HG02943 (cell line): ENCODE data around the gene PRRC2B.
"Not testable (repeated sequence)": the region's sequence is repeated elsewhere in the genome, so short reads cannot be mapped to it uniquely, and the experiment has no call there.

ENCODE experiments used
- ATAC-seq: cut with Tn5 transposase; IDR thresholded peaks from one replicate; pipeline ENCODE4 v1.9.1; 2021; ENCODE audit warnings: mild to moderate bottlenecking, low read depth, moderate library complexity; ENCODE audit not compliant: unreplicated experiment

PRRC2B gene

GRCh38 chr9:131528886-131529505, 135.1 kb downstream of the PRRC2B start:
- no peak for ATAC-seq

DNA sequence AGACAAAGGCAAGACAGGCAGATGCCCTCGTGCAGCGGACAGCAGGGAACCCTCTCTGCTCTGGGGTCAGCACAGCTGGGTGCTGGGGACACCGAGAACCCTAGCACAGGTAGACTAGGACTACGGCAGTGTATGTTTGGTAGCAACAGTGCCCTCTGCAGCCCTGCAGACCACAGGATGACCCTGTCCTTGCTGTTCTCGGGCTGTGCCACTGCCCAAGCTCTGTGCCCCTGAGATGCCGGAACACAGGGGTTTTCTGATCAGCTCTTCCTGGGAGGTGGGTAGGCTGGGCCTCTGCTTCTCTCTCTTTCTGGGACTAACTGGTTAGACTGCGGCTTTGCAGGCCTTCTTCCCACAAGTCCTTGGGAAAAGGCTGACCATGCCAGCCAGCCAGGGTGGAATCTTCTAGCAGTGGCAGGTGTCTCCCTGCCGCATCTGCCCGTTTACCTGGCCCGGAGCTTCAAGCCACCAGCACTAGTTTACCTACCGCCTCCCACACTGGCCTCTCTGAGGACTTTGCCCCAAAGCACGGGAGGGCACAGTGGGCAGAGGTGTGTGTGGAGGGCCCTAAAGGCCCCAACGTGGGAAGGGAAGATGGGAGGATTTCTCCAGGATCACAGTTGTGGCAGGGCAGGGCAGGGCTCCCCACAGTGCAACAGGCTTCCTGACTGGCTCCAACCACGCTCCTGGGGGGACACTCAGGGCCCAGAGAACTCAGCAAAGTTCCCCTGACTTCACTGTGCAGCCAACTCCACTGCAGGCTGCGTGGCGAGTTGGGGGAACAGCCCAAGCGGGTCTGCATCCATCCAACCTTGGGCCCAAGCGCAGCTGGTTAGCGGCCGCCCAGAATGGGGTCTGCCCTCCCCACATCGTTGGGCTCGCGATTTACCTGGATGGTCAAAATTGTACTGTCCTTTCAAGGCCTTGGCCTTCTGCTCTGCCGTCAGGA, 136.0 kb downstream of the PRRC2B start:
- ATAC-seq, result no peak

DNA sequence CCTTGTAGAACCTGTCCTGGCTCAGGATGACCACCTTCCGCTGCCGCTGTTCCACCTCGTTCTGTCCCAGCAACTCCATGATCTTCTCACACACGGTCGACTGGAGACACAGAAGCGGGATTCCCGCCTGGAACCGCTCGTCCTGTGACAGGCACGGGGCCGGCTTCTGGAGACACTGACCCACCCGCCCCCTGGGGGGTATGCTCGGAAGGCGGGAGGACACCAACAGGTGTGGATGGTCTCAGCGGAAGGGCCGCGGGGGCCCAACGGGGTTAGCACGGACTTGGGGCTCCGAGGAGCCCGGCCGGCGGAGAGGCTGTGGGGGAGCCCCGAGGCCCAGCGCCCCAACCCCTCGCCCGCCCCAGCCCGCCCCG, 136.6 kb downstream of the PRRC2B start:
- ATAC-seq, result no peak

DNA sequence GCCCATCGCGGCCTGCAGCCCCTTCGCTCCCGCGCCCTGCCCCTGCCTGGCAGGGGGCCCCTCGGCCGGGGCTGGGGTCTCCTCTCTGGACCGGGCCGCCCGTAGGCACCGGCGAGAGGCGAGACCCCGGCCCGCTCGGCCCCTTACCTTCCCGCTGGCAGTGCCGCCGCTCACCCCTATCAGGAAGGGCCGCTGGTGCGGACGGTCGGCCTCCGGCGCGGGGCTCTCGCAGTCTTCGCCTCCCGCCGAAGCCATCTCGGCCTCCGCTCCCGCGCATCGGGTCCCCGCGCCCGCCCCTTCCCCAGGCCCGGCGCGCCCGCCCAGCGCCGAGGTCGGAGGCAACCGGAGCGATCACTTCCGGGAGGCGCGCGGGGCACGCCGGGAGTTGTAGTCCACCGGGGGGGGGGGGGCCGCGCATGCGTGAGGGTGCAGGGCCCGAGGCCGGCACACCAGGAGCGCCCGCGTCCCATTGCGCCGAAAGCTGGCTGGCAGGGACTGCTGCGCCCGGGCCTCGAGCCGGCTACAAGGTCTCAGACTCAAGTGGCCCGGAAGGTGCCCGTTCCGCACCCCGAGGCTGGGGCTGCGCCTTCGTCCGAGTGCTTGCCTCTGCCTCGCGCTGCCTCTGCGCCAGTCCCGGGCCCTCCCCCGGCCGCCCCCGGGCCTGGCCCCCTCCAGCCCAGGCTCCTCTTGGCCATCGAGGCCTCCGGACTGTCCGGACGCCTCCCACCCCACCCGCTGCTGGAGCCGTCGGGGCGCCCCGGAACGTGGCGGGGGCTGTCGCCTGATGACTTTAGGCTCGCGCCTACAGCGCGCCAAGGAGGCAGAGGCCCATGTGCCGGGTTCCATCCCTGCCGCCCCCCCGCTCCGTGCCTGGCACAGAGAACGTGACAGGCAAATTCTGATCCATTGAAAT, 137.3 kb downstream of the PRRC2B start, which contains the start of gene UCK1:
Gene UCK1, minus strand, starts transcription at position 344 of the 913 bp plus-strand sequence. Its CDS starts 89 bp downstream, at position 255.
- no peak for ATAC-seq

DNA sequence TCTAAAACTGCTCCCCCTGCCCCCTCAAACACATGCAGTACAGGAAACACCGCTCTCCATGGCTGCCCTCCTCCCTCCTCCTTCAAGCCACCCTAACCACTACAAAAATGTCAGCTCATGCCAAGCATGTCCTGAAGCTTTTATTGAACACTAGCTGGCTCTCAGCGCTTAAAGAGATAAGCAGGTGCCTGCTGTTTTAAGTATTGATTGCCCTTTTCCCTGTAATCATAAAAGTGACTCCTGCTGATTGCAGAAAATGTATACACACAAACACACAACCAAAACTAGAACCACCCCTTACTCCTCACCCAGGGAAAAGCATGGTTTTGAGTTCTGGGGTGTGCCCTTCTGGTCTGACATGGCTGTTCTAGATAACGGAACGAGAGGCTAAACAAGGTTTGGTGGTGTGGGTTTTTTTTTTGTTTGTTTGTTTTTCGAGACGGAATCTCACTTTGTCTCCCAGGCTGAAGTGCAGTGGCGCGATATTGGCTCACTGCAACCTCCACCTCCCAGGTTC, 140.9 kb downstream of the PRRC2B start:
- ATAC-seq, result no peak

- ATAC-seq, result no peak
These were observed 144.1 kb downstream of the PRRC2B start for GRCh38 chr9:131537946-131538345.

DNA sequence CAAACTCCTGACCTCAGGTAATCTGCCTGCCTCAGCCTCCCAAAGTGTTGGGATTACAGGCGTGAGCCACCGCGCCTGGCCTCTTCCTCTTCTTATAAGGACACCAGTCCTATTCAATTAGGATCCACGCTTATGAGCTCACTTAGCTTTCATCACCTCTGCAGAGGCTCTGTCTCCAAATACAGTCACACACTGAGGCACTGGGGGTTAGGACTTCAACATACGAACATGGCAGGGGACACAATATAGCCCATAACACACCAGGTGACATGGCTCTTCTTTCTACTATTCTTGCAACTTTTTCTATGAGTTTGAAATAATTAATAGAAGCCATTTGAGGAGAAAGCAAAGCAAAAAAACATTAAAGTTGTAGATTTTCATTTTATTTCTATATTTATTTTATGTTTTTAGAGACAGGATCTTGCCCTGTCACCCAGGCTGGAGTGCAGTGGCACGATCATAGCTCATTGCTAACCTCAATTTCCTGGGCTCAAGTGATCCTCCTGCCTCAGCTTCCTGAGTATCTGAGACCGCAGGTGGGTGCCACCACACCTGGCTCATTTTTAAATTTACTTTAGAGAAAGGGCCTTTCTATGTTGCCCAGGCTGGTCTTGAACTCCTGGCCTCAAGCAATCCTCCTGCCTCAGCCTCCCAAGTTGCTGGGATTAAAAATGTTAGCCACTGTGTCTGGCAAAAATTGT, 145.5 kb downstream of the PRRC2B start:
- no peak for ATAC-seq

DNA sequence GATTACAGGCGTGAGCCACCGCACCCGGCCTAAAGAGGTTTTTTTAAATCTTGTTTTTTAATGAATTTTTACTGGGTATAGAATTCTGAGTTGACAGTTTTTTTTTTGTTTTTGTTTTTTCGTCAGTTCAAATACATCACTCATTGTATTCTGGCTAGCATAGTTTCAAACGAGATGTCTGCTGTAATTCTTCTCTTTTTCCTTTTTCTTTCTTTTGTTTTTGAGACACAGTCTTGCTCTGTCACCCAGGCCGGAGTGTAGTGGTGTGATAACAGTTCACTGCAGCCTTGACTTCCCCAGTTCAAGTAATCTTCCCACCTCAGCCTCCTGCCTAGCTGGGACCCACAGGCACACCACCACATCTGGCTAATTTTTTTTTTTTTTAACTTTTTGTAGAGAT, 149.3 kb downstream of the PRRC2B start:
- ATAC-seq, result no peak

- no peak for ATAC-seq
These were observed 151.3 kb downstream of the PRRC2B start, which contains the start of gene PRRT1B for GRCh38 chr9:131545003-131545785. PRRT1B (plus strand) TSS chr9:131545523; CDS start chr9:131545616, 93 bp downstream.

DNA sequence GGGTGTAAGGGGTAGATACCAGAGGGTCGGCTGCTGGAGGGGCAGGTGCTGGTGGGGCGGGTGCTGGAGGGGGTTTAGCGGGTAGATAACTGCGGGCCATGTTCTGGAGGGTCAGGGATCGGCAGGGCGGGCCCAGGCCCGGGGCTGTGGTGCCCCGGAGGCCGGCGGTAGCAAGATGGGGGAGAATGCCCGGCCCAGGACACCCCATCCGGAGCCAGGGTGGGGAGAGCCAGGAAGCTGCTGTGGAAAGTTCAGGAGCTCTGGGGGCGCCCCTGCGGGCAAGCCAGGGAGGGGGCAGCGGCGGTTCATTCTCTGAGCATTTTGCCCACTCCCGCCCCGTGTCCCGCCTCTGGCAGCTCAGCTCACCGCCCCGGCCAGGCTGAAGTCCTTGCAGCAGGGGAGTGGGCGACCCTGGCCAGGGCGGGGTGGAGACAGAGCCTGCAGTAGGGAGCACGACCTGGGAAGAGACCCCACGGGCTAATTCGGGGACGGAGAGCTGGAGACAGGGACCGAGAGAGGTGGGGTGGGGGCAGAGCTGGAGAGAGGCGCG, 152.0 kb downstream of the PRRC2B start:
- no peak for ATAC-seq

DNA sequence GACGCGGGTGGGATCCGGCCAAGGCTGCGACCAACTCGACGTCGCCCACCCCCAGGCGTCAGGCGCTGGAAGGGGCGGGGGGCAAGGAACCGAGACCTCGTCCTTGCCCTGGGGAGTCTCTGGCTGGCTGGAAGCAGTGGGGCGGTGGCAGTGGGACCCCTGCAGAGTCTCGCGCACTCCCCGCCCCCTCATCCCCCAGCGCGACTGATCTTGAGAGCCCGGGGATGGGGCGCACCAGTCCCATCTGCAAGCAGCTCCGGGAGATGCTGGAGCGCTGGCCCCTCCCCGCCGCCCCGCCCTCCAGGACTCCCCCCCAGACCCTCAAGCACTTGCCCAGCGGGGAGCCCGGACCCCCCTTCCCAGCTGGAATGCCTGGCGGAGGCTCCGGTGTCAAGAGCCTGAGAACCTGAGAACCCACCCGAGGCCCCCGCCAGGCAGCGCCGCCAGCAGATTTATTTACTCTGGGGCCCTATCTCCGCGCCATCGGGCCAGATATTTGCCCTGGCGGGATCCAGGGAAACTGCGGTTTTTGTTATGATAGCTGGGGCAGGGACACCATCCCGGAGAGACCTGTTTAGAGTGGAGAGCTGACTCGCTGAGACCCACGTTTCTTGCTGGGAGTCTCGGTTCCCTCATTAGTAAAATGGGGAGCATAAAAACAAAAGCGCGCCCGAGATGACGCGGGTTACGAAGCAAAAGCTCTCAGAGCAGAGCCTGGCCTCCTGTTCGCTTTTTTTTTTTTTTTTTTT, 152.6 kb downstream of the PRRC2B start:
- ATAC-seq, result no peak

DNA sequence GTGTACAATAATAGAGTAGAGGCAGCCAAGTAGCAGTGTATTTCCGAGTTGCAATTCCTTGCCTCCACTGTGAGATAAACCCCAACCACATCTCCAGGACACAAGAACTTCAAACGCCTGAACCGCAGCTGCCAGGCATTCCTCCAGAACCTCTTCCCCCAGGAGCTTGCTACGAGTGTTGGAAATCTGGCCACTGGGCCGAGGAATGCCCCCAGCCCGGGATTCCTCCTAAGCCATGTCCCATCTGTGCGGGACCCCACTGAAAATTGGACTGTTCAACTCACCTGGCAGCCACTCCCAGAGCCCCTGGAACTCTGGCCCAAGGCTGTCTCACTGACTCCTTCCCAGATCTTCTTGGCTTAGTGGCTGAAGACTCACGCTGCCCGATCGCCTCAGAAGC, 155.3 kb downstream of the PRRC2B start:
- ATAC-seq, result not testable (repeated sequence)
